Right atrium auricular region (tissue), 2 donors: ENCODE data around the gene NLRP13. TPM values are rescaled to one million over a fixed set of nuclear protein-coding genes. Genes with fewer than 3 reads are reported as not detected.
"Not testable (repeated sequence)": the region's sequence is repeated elsewhere in the genome, so short reads cannot be mapped to it uniquely, and the experiment has no call there.

Source experiments
- DNase-seq: peaks from one replicate; pipeline ENCODE4 v3.0.0-alpha.2; 2019; ENCODE audit warnings: low spot score
- H3K27ac ChIP-seq, 2 donors: fragments of 200-600 bp; sonication (generic); 1 replicate in 1 of 2; 2 replicates in 1 of 2; pipeline ENCODE4 v1.5.1; 2016 to 2019
- H3K27me3 ChIP-seq, 2 donors: fragments of 200-600 bp; sonication (generic); one replicate each; pipeline versions ENCODE4 v1.5.1 to v1.6.0; 2017 to 2019
- H3K36me3 ChIP-seq: fragments of 200-600 bp; sonication (generic); one replicate; pipeline ENCODE4 v1.5.1; 2016
- H3K4me1 ChIP-seq, 2 donors: fragments of 200-600 bp; sonication (generic); one replicate each; pipeline versions ENCODE4 v1.5.1 to v1.6.0; 2017 to 2019
- H3K4me3 ChIP-seq, 2 donors: fragments of 200-600 bp; sonication (generic); 1 replicate in 1 of 2; 2 replicates in 1 of 2; pipeline ENCODE4 v1.5.1; 2017 to 2019; ENCODE audit warnings: mild to moderate bottlenecking in 1 of 2, moderate library complexity in 1 of 2
- H3K9me3 ChIP-seq, 2 donors: fragments of 200-600 bp; sonication (generic); one replicate each; pipeline ENCODE4 v1.5.1; 2019
- CTCF ChIP-seq, 2 donors: fragments of 200-600 bp; sonication (generic); IDR thresholded peaks; one replicate each; pipeline ENCODE4 v1.5.1; 2019; ENCODE audit warnings: antibody characterized with exemption in 2 of 2
- total RNA-seq, 2 donors: library from RNA; depleted of rRNA; stranded (reverse); fragments of >200 nt; gene quantifications; one replicate each; pipeline ENCODE4 v1.1.0, GENCODE V29; 2016

Gene NLRP13
- total RNA-seq, 2 donors from 2014 or later: not detected

GRCh38 chr19:55958356-55958755 lies 26.2 kb upstream of the NLRP13 start:
- DNase-seq: no peak
- no peaks in the 10 kb centered on the region for H3K4me1 ChIP-seq
- TF ChIP-seq CTCF (IDR thresholded peaks at IDR 0.05): no peak
- no peak overlapping the region for H3K4me3 ChIP-seq
- no peak overlapping the region for H3K27ac ChIP-seq
- H3K9me3 ChIP-seq: no peaks in the 10 kb centered on the region
- H3K36me3 ChIP-seq: no peaks in the 10 kb centered on the region
- H3K27me3 ChIP-seq: no peaks in the 10 kb centered on the region

- Histone ChIP-seq H3K4me3 (no peak overlapping the region), H3K4me1 (no peaks in the 10 kb centered on the region), H3K36me3 (no peaks in the 10 kb centered on the region), H3K27me3 (no peaks in the 10 kb centered on the region), H3K27ac (no peak overlapping the region), H3K9me3 (no peaks in the 10 kb centered on the region)
- DNase-seq: no peak
- no peak for TF ChIP-seq CTCF (IDR thresholded peaks at IDR 0.05)
Observed at GRCh38 chr19:55956431-55956830, 24.3 kb upstream of the NLRP13 start.

- not testable (repeated sequence) for H3K4me3 ChIP-seq, H3K36me3 ChIP-seq, DNase-seq, H3K9me3 ChIP-seq, H3K27me3 ChIP-seq, H3K4me1 ChIP-seq, H3K27ac ChIP-seq
Observed at GRCh38 chr19:55950566-55950965, 18.4 kb upstream of the NLRP13 start.

- Histone ChIP-seq H3K36me3 (no peaks in the 10 kb centered on the region), H3K9me3 (peaks cover 0 to 9% of the 10 kb centered on the region in 2 donors), H3K27me3 (no peaks in the 10 kb centered on the region), H3K4me3 (no peak within 1 kb of the TSS), H3K4me1 (no peaks in the 10 kb centered on the region), H3K27ac (no peak within 1 kb of the TSS)
- DNase-seq: no peak
- no peak for TF ChIP-seq CTCF (IDR thresholded peaks at IDR 0.05)
Observed at GRCh38 chr19:55947532-55947931, 15.4 kb upstream of the NLRP13 start, which contains the start of gene NLRP8. Gene NLRP8, plus strand, starts transcription at chr19:55947832.

GRCh38 chr19:55940306-55940705 lies 8.2 kb upstream of the NLRP13 start:
- H3K27ac ChIP-seq: no peak overlapping the region
- no peaks in the 10 kb centered on the region for H3K27me3 ChIP-seq
- H3K4me3 ChIP-seq: no peak overlapping the region
- no peaks in the 10 kb centered on the region for H3K4me1 ChIP-seq
- no peaks in the 10 kb centered on the region for H3K36me3 ChIP-seq
- DNase-seq: no peak
- peaks cover 0 to 4% of the 10 kb centered on the region in 2 donors for H3K9me3 ChIP-seq
- no peak for TF ChIP-seq CTCF (IDR thresholded peaks at IDR 0.05)

GRCh38 chr19:55939206-55939605 lies 7.1 kb upstream of the NLRP13 start:
- Histone ChIP-seq H3K27me3 (no peaks in the 10 kb centered on the region), H3K36me3 (no peaks in the 10 kb centered on the region), H3K9me3 (peaks cover 0 to 4% of the 10 kb centered on the region in 2 donors), H3K4me3 (no peak overlapping the region), H3K4me1 (no peaks in the 10 kb centered on the region), H3K27ac (no peak overlapping the region)
- TF ChIP-seq CTCF (IDR thresholded peaks at IDR 0.05): no peak
- no peak for DNase-seq
